Activated B cell treated with CpG ODN at 0.5 μM for 24 hours (primary cell): ENCODE data around the gene GPR15LG. TPM values are rescaled to one million over a fixed set of nuclear protein-coding genes. Genes with fewer than 3 reads are reported as not detected.

Experiments
- ATAC-seq: fragments of 200-7000 bp; cut with Tn5 transposase; one replicate; pipeline ENCODE4 v1.10.0; 2021; ENCODE audit warnings: low read depth, mild to moderate bottlenecking, moderate library complexity
- CTCF ChIA-PET: fragments of 350-600 bp; sonication (Branson Sonifier 250); formaldehyde crosslinking; loops from one replicate; lab custom pipeline; 2021; ENCODE audit warnings: antibody characterized with exemption; lab: Charles Lee
- POLR2A ChIA-PET: fragments of 350-600 bp; sonication (Branson Sonifier 250); formaldehyde crosslinking; loops from one replicate; lab custom pipeline; 2021; ENCODE audit warnings: antibody characterized with exemption; lab: Charles Lee
- DNase-seq: peaks from one replicate; pipeline ENCODE4 v3.0.0; 2022
- H3K27ac Mint-ChIP-seq: one replicate; pipeline ENCODE4 v1.8.0; 2020; ENCODE audit warnings: mixed read lengths
- H3K27me3 Mint-ChIP-seq: one replicate; pipeline ENCODE4 v1.8.0; 2021; ENCODE audit warnings: mixed read lengths
- H3K36me3 Mint-ChIP-seq: one replicate; pipeline ENCODE4 v1.8.0; 2021; ENCODE audit warnings: low read depth, mixed read lengths
- H3K4me1 Mint-ChIP-seq: one replicate; pipeline ENCODE4 v1.8.0; 2021; ENCODE audit warnings: mixed read lengths
- H3K4me3 Mint-ChIP-seq: one replicate; pipeline ENCODE4 v1.8.0; 2020; ENCODE audit warnings: mild to moderate bottlenecking, mixed read lengths
- H3K9me3 Mint-ChIP-seq: one replicate; pipeline ENCODE4 v1.8.0; 2020; ENCODE audit warnings: mixed read lengths
- intact Hi-C: fragments of 100-400 bp; cut with micrococcal nuclease; formaldehyde crosslinking; loops from one replicate; pipeline ENCODE4 v1.15.1; 2024
- total RNA-seq: library from RNA; stranded (reverse); gene quantifications from 2 replicates; pipeline ENCODE4 v1.2.3, GENCODE V29; 2022
- TF ChIP-seq, protein P1 (sequence below): fragments of 200-600 bp; IDR thresholded peaks from one replicate; pipeline ENCODE4 v1.8.0; 2022; ENCODE audit warnings: antibody characterized with exemption, mild to moderate bottlenecking

The GPR15LG gene
- total RNA-seq, 1 donor from 2014 or later, result not detected

DNA sequence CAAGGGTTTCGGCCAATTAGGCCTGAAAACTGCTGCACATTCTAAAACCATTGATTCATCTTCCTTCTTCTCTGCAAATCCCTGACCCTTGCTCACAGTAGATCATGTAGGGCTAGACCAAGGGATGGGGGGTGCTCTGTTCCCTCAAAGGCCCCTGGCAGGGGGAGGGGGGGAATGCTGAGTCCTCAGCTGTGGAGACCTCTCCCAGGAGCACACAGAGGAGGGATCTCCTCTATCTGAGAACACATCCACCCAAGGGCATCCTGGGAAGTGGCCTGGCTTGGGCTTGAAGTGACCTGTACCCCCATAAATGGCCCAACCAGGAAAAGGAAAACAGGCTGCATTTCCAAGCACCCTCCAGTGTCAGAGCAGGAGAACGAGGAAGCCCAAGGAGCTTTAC is 19.7 kb downstream of the GPR15LG start:
- H3K4me3 Mint-ChIP-seq, result no peak overlapping the region
- DNase-seq (no peak), ATAC-seq (no peak)
- H3K9me3 Mint-ChIP-seq, result no peaks in the 10 kb centered on the region
- ChIA-PET CTCF (interaction anchor here (1.4 kb wide), 1 partner anchor 46 kb away, joined by 10 read pairs; no protein-coding TSS in a partner anchor), POLR2A (no interaction called here)
- peaks cover 44% of the 10 kb centered on the region for H3K27me3 Mint-ChIP-seq
- H3K27ac Mint-ChIP-seq, result no peak overlapping the region
- TF ChIP-seq, protein P1, sequence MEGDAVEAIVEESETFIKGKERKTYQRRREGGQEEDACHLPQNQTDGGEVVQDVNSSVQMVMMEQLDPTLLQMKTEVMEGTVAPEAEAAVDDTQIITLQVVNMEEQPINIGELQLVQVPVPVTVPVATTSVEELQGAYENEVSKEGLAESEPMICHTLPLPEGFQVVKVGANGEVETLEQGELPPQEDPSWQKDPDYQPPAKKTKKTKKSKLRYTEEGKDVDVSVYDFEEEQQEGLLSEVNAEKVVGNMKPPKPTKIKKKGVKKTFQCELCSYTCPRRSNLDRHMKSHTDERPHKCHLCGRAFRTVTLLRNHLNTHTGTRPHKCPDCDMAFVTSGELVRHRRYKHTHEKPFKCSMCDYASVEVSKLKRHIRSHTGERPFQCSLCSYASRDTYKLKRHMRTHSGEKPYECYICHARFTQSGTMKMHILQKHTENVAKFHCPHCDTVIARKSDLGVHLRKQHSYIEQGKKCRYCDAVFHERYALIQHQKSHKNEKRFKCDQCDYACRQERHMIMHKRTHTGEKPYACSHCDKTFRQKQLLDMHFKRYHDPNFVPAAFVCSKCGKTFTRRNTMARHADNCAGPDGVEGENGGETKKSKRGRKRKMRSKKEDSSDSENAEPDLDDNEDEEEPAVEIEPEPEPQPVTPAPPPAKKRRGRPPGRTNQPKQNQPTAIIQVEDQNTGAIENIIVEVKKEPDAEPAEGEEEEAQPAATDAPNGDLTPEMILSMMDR, result no peak
- intact Hi-C loops, result no loop called here
- H3K4me1 Mint-ChIP-seq, result peaks cover 7% of the 10 kb centered on the region
- no peaks in the 10 kb centered on the region for H3K36me3 Mint-ChIP-seq

DNA sequence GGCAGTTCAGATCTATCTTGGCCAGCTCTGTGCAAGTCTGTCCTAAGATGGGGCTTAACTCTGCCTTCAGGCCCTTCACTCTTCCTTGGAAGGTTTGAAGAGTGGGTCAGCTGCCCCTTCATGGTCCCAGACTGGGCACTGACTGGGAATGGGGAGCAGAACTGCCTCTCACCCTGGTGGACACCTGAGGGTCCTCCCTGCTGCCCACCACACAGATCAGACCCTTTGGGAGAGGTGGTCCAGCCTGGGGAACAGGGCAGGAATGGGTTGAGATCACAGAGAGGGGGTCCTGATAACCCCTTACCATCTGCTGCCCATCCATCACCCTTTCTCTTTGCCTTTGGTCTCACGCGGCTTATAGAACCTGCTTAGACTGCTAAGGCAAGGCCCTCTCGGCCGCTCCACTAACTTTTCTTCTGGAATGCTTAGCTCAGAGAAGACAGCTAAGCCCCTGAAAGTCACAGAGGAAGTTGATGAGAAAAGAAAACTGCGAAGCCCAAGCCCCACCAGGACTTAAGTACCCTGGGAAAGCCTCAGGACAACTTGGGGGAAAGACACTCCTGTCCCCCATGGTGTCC is 20.3 kb downstream of the GPR15LG start:
- Mint-ChIP-seq H3K4me1 (peaks cover 7% of the 10 kb centered on the region), H3K36me3 (no peaks in the 10 kb centered on the region), H3K27me3 (peaks cover 45% of the 10 kb centered on the region), H3K4me3 (peak overlapping the region; percentile 60), H3K27ac (no peak overlapping the region), H3K9me3 (no peaks in the 10 kb centered on the region)
- DNase-seq (no peak), ATAC-seq (no peak)
- intact Hi-C loops, result loop anchor here (2.0 kb wide), 1 partner anchor 15 kb away; no protein-coding TSS in a partner anchor
- TF ChIP-seq, protein P1, result no peak
- ChIA-PET CTCF (interaction anchor here (1.0 to 1.4 kb wide), 2 partner anchors 45 to 46 kb away, joined by 3 to 10 read pairs; no protein-coding TSS in a partner anchor), POLR2A (no interaction called here)

- ATAC-seq (peak; percentile 80), DNase-seq (peak; percentile 34)
- Mint-ChIP-seq H3K36me3 (no peaks in the 10 kb centered on the region), H3K27ac (no peak within 1 kb of the TSS), H3K27me3 (peaks cover 39% of the 10 kb centered on the region), H3K4me1 (peaks cover 7% of the 10 kb centered on the region), H3K4me3 (peak within 1 kb of the TSS; percentile 60), H3K9me3 (no peaks in the 10 kb centered on the region)
- ChIA-PET CTCF (interaction anchor here (1.0 to 1.4 kb wide), 2 partner anchors 45 to 47 kb away, joined by 3 to 10 read pairs; no protein-coding TSS in a partner anchor), POLR2A (interaction anchor here (0.8 to 1.3 kb wide), 2 partner anchors 28 to 55 kb away, joined by 3 to 4 read pairs; partner anchors contain the start of gene GHITM)
- intact Hi-C loops, result loop anchor here (2.0 kb wide), 1 partner anchor 16 kb away; no protein-coding TSS in a partner anchor
- TF ChIP-seq, protein P1, result no peak
Observed at GRCh38 chr10:84194424-84195043, 20.9 kb downstream of the GPR15LG start, which contains the start of gene CDHR1. TSS of gene CDHR1 (plus strand) at chr10:84194537. CDS start at chr10:84194761, 224 bp downstream.

DNA sequence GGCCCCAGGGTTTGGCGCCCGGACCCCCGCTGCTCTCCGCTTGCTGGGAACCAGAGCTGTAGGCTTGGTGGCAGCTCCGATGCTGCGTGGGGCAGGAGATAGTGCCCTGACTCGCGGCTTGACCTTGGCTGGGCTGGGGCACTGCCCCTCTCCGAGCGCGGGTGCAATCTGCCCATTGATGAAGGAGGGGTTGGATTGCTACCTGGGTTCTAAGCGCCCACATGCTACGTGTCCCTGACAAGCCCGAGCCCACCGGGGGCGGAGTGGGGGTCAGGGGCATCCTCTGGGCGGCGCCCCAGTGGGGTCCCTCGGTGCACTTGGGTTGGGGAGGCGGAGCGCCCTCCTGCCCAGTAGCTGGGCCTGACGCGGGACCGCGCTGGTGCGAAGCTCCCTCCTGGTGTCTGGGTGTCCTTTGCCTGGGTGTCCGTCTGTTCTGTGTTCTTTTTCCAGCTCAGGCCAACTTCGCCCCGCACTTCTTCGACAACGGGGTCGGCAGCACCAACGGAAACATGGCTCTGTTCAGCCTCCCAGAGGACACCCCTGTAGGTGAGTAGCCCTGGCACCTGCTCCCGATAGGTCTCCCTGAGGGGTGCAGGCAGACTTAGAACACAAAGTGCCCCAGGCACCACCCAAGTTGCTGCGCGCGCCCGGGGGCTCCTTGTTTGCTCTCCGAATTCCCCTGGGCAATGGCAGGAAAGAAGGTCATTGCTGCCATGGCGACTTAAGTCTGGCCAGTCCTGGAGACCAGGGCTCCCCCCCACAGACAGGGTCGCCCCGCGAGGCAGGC is 21.6 kb downstream of the GPR15LG start:
- POLR2A ChIA-PET, result interaction anchor here (0.8 to 1.3 kb wide), 2 partner anchors 28 to 56 kb away, joined by 3 to 4 read pairs; partner anchors contain the start of gene GHITM
- intact Hi-C loops, result loop anchor here (2.0 kb wide), 1 partner anchor 16 kb away; no protein-coding TSS in a partner anchor
- Mint-ChIP-seq H3K27me3 (peaks cover 39% of the 10 kb centered on the region), H3K4me3 (peak overlapping the region; percentile 60), H3K4me1 (peaks cover 7% of the 10 kb centered on the region), H3K9me3 (no peaks in the 10 kb centered on the region), H3K27ac (no peak overlapping the region), H3K36me3 (no peaks in the 10 kb centered on the region)
- ATAC-seq (no peak), DNase-seq (no peak)
- CTCF ChIA-PET, result interaction anchor here (3.6 kb wide), 1 partner anchor 48 kb away, joined by 15 read pairs; no protein-coding TSS in a partner anchor
- TF ChIP-seq, protein P1, result no peak
